ENCODE results near the gene RUFY1.

Gene RUFY1

DNA sequence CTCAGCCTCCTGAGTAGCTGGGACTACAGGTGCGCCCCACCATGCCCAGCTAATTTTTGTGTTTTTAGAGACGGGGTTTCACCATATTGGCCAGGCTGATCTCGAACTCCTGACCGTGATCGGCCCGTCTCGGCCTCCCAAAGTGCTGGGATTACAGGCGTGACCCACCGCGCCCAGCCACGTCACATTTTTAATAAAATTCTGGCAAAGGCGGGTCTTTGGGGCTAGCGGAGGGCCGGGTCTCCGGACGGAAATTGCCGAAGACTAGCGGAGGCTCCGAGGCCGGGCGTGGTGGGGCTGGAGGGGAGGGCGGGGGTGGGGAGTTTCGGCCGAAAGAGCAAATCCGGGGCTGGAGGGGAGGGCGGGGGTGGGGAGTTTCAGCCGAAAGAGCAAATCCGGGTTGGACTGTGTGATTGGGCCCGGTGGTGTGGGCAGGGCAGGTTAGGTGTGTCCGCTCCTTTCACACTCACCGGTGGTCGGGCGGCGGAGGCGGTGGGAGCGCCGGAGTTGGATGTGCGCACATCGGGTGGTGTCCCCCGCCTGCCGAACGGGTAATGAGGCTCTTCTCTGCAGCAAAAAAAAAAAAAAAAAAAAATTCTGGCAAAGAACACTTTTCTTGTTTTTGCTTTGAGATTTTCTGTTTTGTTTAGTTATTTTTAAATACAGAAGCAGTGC, 27.1 kb downstream of the RUFY1 start:
- TF ChIP-seq, protein P1, sequence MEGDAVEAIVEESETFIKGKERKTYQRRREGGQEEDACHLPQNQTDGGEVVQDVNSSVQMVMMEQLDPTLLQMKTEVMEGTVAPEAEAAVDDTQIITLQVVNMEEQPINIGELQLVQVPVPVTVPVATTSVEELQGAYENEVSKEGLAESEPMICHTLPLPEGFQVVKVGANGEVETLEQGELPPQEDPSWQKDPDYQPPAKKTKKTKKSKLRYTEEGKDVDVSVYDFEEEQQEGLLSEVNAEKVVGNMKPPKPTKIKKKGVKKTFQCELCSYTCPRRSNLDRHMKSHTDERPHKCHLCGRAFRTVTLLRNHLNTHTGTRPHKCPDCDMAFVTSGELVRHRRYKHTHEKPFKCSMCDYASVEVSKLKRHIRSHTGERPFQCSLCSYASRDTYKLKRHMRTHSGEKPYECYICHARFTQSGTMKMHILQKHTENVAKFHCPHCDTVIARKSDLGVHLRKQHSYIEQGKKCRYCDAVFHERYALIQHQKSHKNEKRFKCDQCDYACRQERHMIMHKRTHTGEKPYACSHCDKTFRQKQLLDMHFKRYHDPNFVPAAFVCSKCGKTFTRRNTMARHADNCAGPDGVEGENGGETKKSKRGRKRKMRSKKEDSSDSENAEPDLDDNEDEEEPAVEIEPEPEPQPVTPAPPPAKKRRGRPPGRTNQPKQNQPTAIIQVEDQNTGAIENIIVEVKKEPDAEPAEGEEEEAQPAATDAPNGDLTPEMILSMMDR (IDR thresholded peaks at IDR 0.05; ENCODE audit: low read depth, low read length): no peak
- no peaks in the 10 kb centered on the region for H3K36me3 ChIP-seq
- no peak overlapping the region for H3K4me3 ChIP-seq (ENCODE audit: low read depth, low read length)
- no peak overlapping the region for H3K27ac ChIP-seq
- H3K9me3 ChIP-seq (ENCODE audit: severe bottlenecking): no peaks in the 10 kb centered on the region
- H3K27me3 ChIP-seq (ENCODE audit: insufficient read depth, low read depth, severe bottlenecking): no peaks in the 10 kb centered on the region
- no peak for DNase-seq

DNA sequence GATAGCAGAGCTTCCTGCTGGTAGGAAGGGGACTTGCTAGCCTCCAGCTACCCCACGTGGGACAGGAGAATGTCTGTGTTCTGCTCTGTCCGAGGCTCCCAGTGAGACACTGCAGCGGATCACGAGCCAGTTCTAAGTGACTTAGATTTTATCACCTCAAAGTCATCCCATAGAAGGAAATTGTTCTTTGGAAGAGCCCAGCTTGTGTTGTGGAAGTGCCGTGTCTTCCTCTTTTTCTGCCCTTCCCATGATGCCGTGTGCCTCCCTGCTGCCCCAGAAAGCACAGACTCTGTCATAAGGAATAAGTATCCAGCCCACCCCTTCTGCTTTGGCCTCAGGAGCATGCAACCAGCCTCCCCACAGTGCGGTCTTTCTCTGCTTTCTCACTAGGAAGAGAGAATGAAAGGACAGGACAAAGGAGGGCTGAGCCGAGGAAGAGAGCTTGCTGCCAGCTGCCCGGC, 35.6 kb downstream of the RUFY1 start:
- Histone ChIP-seq H3K9me3 (ENCODE audit: severe bottlenecking) (no peaks in the 10 kb centered on the region), H3K4me3 (ENCODE audit: low read depth, low read length) (no peak overlapping the region), H3K27ac (no peak overlapping the region), H3K27me3 (ENCODE audit: insufficient read depth, low read depth, severe bottlenecking) (no peaks in the 10 kb centered on the region), H3K36me3 (peaks cover 3% of the 10 kb centered on the region; the same call in 1 of the 2 replicates)
- DNase-seq: no peak
- TF ChIP-seq, protein P1 (IDR thresholded peaks at IDR 0.05; ENCODE audit: low read depth, low read length): no peak

DNA sequence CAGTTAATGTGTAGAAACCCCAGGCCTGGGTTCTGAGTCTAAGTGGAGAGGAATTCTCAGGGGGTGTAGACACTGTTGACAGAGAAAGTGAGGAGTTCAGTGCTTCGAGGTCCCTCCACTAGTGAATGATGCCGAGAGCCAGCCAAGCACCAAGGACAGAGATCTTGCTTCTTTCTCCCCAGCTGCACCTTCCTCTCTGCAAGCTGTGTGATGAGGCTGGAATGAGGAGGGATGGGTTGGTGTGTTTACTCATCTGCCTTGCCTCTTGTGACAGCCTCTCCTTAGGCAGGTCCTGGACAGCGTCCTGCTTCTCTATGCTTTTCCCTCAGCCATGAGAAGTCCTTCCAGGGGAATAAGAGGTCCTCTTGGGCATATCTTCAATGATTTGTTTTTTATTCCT, 37.8 kb downstream of the RUFY1 start:
- no peak overlapping the region for H3K27ac ChIP-seq
- no peak for DNase-seq
- H3K36me3 ChIP-seq: peaks cover 3% of the 10 kb centered on the region

DNA sequence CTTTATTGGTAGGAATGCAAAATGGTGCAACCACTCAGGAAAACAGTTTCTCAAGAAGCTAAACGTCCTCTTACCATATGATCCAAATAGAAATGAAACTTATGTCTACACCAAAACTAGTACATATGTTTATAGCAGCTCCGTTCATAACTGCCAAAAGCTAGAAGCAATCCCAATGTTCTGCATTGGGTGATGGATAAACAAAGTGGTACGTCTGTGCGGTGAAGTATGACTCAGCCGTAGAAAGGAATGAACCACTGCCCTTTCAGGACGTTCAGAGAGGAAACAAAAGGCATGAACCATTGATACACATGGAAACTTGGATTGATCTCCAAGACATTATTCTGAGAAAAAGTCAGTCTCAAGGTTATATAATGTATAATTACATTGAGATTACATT, 45.6 kb downstream of the RUFY1 start:
- TF ChIP-seq, protein P1 (IDR thresholded peaks at IDR 0.05; ENCODE audit: low read depth, low read length): no peak
- Histone ChIP-seq H3K9me3 (ENCODE audit: severe bottlenecking) (no peaks in the 10 kb centered on the region), H3K4me3 (ENCODE audit: low read depth, low read length) (no peak overlapping the region), H3K27ac (no peak overlapping the region), H3K36me3 (peaks cover 4% of the 10 kb centered on the region; the same call in 1 of the 2 replicates), H3K27me3 (ENCODE audit: insufficient read depth, low read depth, severe bottlenecking) (no peaks in the 10 kb centered on the region)
- no peak for DNase-seq

More for the DNA sequence above, 37.8 kb downstream of the RUFY1 start:
- H3K9me3 ChIP-seq (ENCODE audit: severe bottlenecking): no peaks in the 10 kb centered on the region
- H3K4me3 ChIP-seq (ENCODE audit: low read depth, low read length): no peak overlapping the region
- TF ChIP-seq, protein P1 (IDR thresholded peaks at IDR 0.05; ENCODE audit: low read depth, low read length): no peak
- no peaks in the 10 kb centered on the region for H3K27me3 ChIP-seq (ENCODE audit: insufficient read depth, low read depth, severe bottlenecking)

DNA sequence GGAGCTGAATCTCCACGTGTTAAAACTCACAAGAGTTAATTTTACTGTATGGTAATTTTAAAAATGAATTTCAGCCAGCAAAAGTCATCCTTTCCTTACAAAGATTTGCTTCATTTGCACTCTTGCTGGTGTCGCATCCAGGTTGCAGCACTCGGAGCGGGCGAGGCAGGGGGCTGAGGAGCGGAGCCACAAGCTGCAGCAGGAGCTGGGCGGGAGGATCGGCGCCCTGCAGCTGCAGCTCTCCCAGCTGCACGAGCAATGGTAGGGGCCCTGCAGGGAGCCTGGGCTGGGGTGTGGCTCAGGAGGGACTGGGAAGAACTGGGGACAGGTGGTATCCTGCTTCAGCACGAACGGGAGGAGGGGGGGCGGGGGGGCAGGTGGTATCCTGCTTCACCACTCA, 46.1 kb downstream of the RUFY1 start:
- no peak overlapping the region for H3K4me3 ChIP-seq (ENCODE audit: low read depth, low read length)
- peaks cover 4% of the 10 kb centered on the region; the same call in 1 of the 2 replicates for H3K36me3 ChIP-seq
- H3K27ac ChIP-seq: no peak overlapping the region
- no peaks in the 10 kb centered on the region for H3K27me3 ChIP-seq (ENCODE audit: insufficient read depth, low read depth, severe bottlenecking)
- TF ChIP-seq, protein P1 (IDR thresholded peaks at IDR 0.05; ENCODE audit: low read depth, low read length): no peak
- no peak for DNase-seq
- no peaks in the 10 kb centered on the region for H3K9me3 ChIP-seq (ENCODE audit: severe bottlenecking)

DNA sequence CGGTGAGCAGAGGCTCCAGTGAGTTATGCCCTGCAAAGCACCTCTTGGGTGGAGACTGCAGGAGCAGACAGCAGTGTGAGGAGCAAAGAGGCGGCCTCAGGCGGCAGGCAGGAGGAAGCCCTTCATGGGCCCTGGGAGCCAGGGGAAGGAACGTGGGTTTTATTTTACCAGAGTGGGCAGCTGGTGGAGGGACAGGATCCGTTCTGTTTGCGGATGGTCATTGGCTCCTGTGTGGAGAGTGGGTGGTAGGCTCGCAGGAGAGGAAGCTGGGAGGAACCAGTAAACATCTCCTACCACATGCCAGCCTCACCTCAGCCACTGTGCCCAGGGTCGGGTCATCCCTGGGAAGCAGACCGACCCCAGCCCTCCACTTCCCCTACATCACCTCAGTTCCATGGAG, 48.7 kb downstream of the RUFY1 start:
- TF ChIP-seq, protein P1 (IDR thresholded peaks at IDR 0.05; ENCODE audit: low read depth, low read length): no peak
- Histone ChIP-seq H3K9me3 (ENCODE audit: severe bottlenecking) (no peaks in the 10 kb centered on the region), H3K27ac (no peak overlapping the region), H3K4me3 (ENCODE audit: low read depth, low read length) (no peak overlapping the region), H3K27me3 (ENCODE audit: insufficient read depth, low read depth, severe bottlenecking) (no peaks in the 10 kb centered on the region), H3K36me3 (peaks cover 4% of the 10 kb centered on the region)
- no peak for DNase-seq

Measured in WERI-Rb-1 (cell line).